Body of pancreas (tissue), 4 donors: ENCODE measurements around the gene WDFY4.

Experiments used
- CTCF ChIP-seq, 7 experiments: fragments of 450-650 bp in 4 of 7; fragments of 200-600 bp in 3 of 7; sonication (generic) in 3 of 7; IDR thresholded peaks; one replicate each; pipeline ENCODE4 v1.5.1; 2016 to 2019; ENCODE audit warnings: antibody characterized with exemption in 7 of 7
- POLR2A ChIP-seq, 3 donors: fragments of 450-650 bp; IDR thresholded peaks; one replicate each; pipeline ENCODE4 v1.6.1; 2016; ENCODE audit warnings: antibody characterized with exemption in 3 of 3, mild to moderate bottlenecking in 2 of 3

- no peak for TF ChIP-seq CTCF (IDR thresholded peaks at IDR 0.05)
- TF ChIP-seq POLR2A (IDR thresholded peaks at IDR 0.05), result no peak
Measured at GRCh38 chr10:48940372-48940771, 255.7 kb downstream of the WDFY4 start.
